Ramos (cell line): ENCODE measurements around the gene SCO1.

Experiments used
- in situ Hi-C: fragments of 300-500 bp; cut with MboI; formaldehyde crosslinking; loops from one replicate; pipeline ENCODE4 v1.14.3; 2022; ENCODE audit warnings: low sequenced_read_pairs; ENCODE audit not compliant: unreplicated experiment

The SCO1 gene

GRCh38 chr17:10622617-10623485, 74.5 kb downstream of the SCO1 start:
- in situ Hi-C loops: no loop called here
